H1 (cell line): ENCODE results near the gene PHYH. TPM values are rescaled to one million over a fixed set of nuclear protein-coding genes. Genes with fewer than 3 reads are reported as not detected.

Experiments used
- CTCF ChIA-PET: fragments of 300-600 bp; sonication (Branson Sonifier 250); formaldehyde crosslinking; loops from one replicate; lab custom pipeline; 2021; ENCODE audit not compliant: partially characterized antibody; lab: Charles Lee
- POLR2A ChIA-PET: fragments of 300-600 bp; sonication (Branson Sonifier 250); formaldehyde crosslinking; loops from one replicate; lab custom pipeline; 2021; ENCODE audit warnings: inconsistent platforms; ENCODE audit not compliant: partially characterized antibody; lab: Charles Lee
- DNase-seq, 2 experiments: peaks; one replicate each; pipeline versions ENCODE4 v3.0.0 to v3.0.0-alpha.2; 2010 to 2022; ENCODE audit warnings: low spot score in 2 of 2, low read depth in 1 of 2, mixed read lengths in 1 of 2
- FAIRE-seq: peaks from 2 replicates; lab custom pipeline; 2011; peaks lifted over from hg19 to GRCh38; lab: Jason Lieb, UNC
- H2AFZ ChIP-seq: 2 replicates; pipeline ENCODE4 v1.8.1; 2012; ENCODE audit warnings: low read length, inconsistent platforms
- H2AK5ac ChIP-seq: 2 replicates; pipeline ENCODE4 v1.6.1; 2013; ENCODE audit warnings: low read depth, low read length
- H2BK120ac ChIP-seq: replicated peaks from 2 replicates; pipeline ENCODE3; 2013; ENCODE audit warnings: low read depth, low read length, inconsistent platforms
- H2BK12ac ChIP-seq: 2 replicates; pipeline ENCODE4 v1.6.1; 2013; ENCODE audit warnings: low read depth, low read length
- H2BK15ac ChIP-seq: 2 replicates; pipeline ENCODE4 v1.6.1; 2013; ENCODE audit warnings: low read length
- H2BK20ac ChIP-seq: 2 replicates; pipeline ENCODE4 v1.6.1; 2013; ENCODE audit warnings: low read length
- H2BK5ac ChIP-seq: 2 replicates; pipeline ENCODE4 v1.6.1; 2013; ENCODE audit warnings: low read depth, low read length
- H3K14ac ChIP-seq: 2 replicates; pipeline ENCODE4 v1.6.1; 2013; ENCODE audit warnings: inconsistent platforms; ENCODE audit not compliant: insufficient read length
- H3K18ac ChIP-seq: 2 replicates; pipeline ENCODE4 v1.6.1; 2013; ENCODE audit warnings: low read length; ENCODE audit errors: extremely low read depth
- H3K23ac ChIP-seq: 2 replicates; pipeline ENCODE4 v1.6.1; 2013; ENCODE audit warnings: inconsistent platforms; ENCODE audit not compliant: insufficient read length
- H3K23me2 ChIP-seq: 2 replicates; pipeline ENCODE4 v1.6.1; 2013; ENCODE audit warnings: low read depth, low read length
- H3K27ac ChIP-seq: 2 replicates; pipeline ENCODE4 v1.6.1; 2011; ENCODE audit warnings: low read depth, low read length, inconsistent platforms
- H3K27me3 ChIP-seq, 4 experiments: replicated peaks in 1 of 4; 1 replicate in 1 of 4; 2 replicates in 3 of 4; pipeline versions ENCODE4 v1.6.1 to v1.8.1; 2011 to 2013; ENCODE audit warnings: low read length in 3 of 4, mild to moderate bottlenecking in 3 of 4, inconsistent platforms in 2 of 4, mixed read lengths in 2 of 4, moderate library complexity in 1 of 4; ENCODE audit not compliant: control insufficient read depth in 3 of 4, insufficient read depth in 3 of 4; ENCODE audit errors: extremely low read depth in 1 of 4
- H3K36me3 ChIP-seq, 4 experiments: 2 replicates each; pipeline versions ENCODE4 v1.6.1 to v1.8.1; 2011 to 2013; ENCODE audit warnings: mild to moderate bottlenecking in 4 of 4, low read length in 3 of 4, moderate library complexity in 2 of 4, control low read depth in 1 of 4, inconsistent platforms in 1 of 4; ENCODE audit not compliant: insufficient read depth in 4 of 4, control insufficient read depth in 2 of 4
- H3K4ac ChIP-seq: replicated peaks from 2 replicates; pipeline ENCODE3; 2013; ENCODE audit warnings: low read length, low read depth, mixed read lengths, inconsistent platforms; ENCODE audit not compliant: insufficient read length
- H3K4me1 ChIP-seq, 4 experiments: replicated peaks in 1 of 4; 1 replicate in 1 of 4; 2 replicates in 3 of 4; pipeline versions ENCODE4 v1.6.1 to v1.8.1; 2011 to 2013; ENCODE audit warnings: low read length in 3 of 4, inconsistent platforms in 2 of 4, mixed read lengths in 1 of 4; ENCODE audit not compliant: insufficient read depth in 4 of 4, control insufficient read depth in 3 of 4
- H3K4me2 ChIP-seq, 2 experiments: 2 replicates each; pipeline versions ENCODE4 v1.6.1 to v1.8.1; 2011 to 2013; ENCODE audit warnings: low read depth in 2 of 2, low read length in 2 of 2, control low read depth in 1 of 2, inconsistent platforms in 1 of 2, mild to moderate bottlenecking in 1 of 2; ENCODE audit not compliant: insufficient read depth in 1 of 2
- H3K4me3 ChIP-seq, 4 experiments: fragments of 200-600, 300-600 bp in 1 of 4; sonication (generic), shearing (Covaris generic), sonication (Bioruptor Twin) in 1 of 4; 2 replicates each; pipeline versions ENCODE4 v1.5.1 to v1.8.1; 2011 to 2016; ENCODE audit warnings: low read length in 4 of 4, low read depth in 3 of 4, control low read depth in 2 of 4, inconsistent platforms in 2 of 4, mild to moderate bottlenecking in 2 of 4, mixed read lengths in 1 of 4, moderate library complexity in 1 of 4; ENCODE audit not compliant: insufficient read depth in 2 of 4; ENCODE audit errors: extremely low read depth in 1 of 4
- H3K56ac ChIP-seq: replicated peaks from 2 replicates; pipeline ENCODE3; 2013; ENCODE audit warnings: low read depth, mild to moderate bottlenecking, mixed read lengths, low read length, inconsistent platforms; ENCODE audit not compliant: insufficient read length
- H3K79me1 ChIP-seq: 2 replicates; pipeline ENCODE4 v1.6.1; 2013; ENCODE audit warnings: low read depth, low read length, control low read depth
- H3K79me2 ChIP-seq, 2 experiments: 2 replicates each; pipeline versions ENCODE4 v1.6.1 to v1.8.1; 2012 to 2013; ENCODE audit warnings: low read length in 2 of 2, mild to moderate bottlenecking in 2 of 2, inconsistent platforms in 1 of 2; ENCODE audit not compliant: insufficient read depth in 2 of 2, control insufficient read depth in 1 of 2
- H3K9ac ChIP-seq, 4 experiments: replicated peaks in 1 of 4; 1 replicate in 1 of 4; 2 replicates in 3 of 4; pipeline versions ENCODE4 v1.6.1 to v1.8.1; 2011 to 2013; ENCODE audit warnings: low read depth in 3 of 4, low read length in 3 of 4, control low read depth in 2 of 4, mild to moderate bottlenecking in 2 of 4, moderate library complexity in 2 of 4, inconsistent platforms in 1 of 4; ENCODE audit errors: extremely low read depth in 1 of 4
- H3K9me3 ChIP-seq, 2 experiments: 2 replicates each; pipeline versions ENCODE4 v1.6.1 to v1.8.1; 2012 to 2013; ENCODE audit warnings: mild to moderate bottlenecking in 2 of 2, moderate library complexity in 2 of 2, control low read depth in 1 of 2, inconsistent platforms in 1 of 2, low read depth in 1 of 2, low read length in 1 of 2, mixed read lengths in 1 of 2; ENCODE audit not compliant: insufficient read depth in 2 of 2
- H4K20me1 ChIP-seq, 2 experiments: replicated peaks in 1 of 2; 2 replicates each; pipeline versions ENCODE3 to v1.8.1; 2011 to 2013; ENCODE audit warnings: inconsistent platforms in 2 of 2, low read length in 2 of 2, mild to moderate bottlenecking in 1 of 2; ENCODE audit not compliant: insufficient read depth in 2 of 2, control insufficient read depth in 1 of 2
- H4K5ac ChIP-seq: 2 replicates; pipeline ENCODE4 v1.6.1; 2013; ENCODE audit warnings: low read length, low read depth, mixed read lengths, inconsistent platforms; ENCODE audit not compliant: insufficient read length
- H4K8ac ChIP-seq: 2 replicates; pipeline ENCODE4 v1.8.0; 2013; ENCODE audit warnings: mild to moderate bottlenecking, moderate library complexity, low read length, inconsistent platforms; ENCODE audit not compliant: insufficient read depth; ENCODE audit errors: extremely low read depth
- H4K91ac ChIP-seq: replicated peaks from 2 replicates; pipeline ENCODE3; 2013; ENCODE audit warnings: low read length, mixed read lengths, inconsistent platforms; ENCODE audit not compliant: insufficient read length
- TCF12 ChIP-seq: IDR thresholded peaks from 2 replicates; pipeline ENCODE4 v1.6.1; 2011; ENCODE audit warnings: low read depth, mild to moderate bottlenecking, low read length
- WGBS, 2 experiments: shearing (Covaris generic) in 1 of 2; methylation state at CpG; one replicate each; pipeline versions ENCODE4 v1.1.6 to v1.1.7; 2013 to 2015; ENCODE audit warnings: low lambda C conversion rate in 2 of 2, mixed read lengths in 2 of 2, inconsistent platforms in 1 of 2, low coverage in 1 of 2, missing lambda C conversion rate in 1 of 2; ENCODE audit not compliant: insufficient replicate concordance in 2 of 2, insufficient coverage in 1 of 2, insufficient read length in 1 of 2; ENCODE audit errors: extremely low coverage in 1 of 2, missing lambda C conversion rate in 1 of 2; 5-methylcytosine and 5-hydroxymethylcytosine counted together
- polyA plus RNA-seq, 7 experiments: library from polyadenylated mRNA; depleted of rRNA in 3 of 7; stranded (reverse) in 5 of 7; unstranded in 2 of 7; fragments of >200 nt in 5 of 7; fragments of 200-250 nt in 2 of 7; gene quantifications; 1 replicate in 5 of 7; 2 replicates in 1 of 7; 4 replicates in 1 of 7; pipeline versions ENCODE4 v1.2.1 to v1.2.3, GENCODE V29; 2011 to 2013; ENCODE audit warnings: missing spikeins in 2 of 7, mixed read lengths in 2 of 7
- total RNA-seq: library from RNA; stranded (reverse); fragmentation: NEBNext Ultra II Directional; extraction: Animal tissue kit (Norgen Biotek cat#: 25700); gene quantifications from 2 replicates; pipeline ENCODE4 v1.2.1, GENCODE V29; 2021

PHYH gene
- total and polyA plus RNA-seq, 2 of the 8 experiments (the other 6 are each of a cell fraction or from before 2014, with no cell fraction given) = 22.0 to 22.7 TPM

DNA sequence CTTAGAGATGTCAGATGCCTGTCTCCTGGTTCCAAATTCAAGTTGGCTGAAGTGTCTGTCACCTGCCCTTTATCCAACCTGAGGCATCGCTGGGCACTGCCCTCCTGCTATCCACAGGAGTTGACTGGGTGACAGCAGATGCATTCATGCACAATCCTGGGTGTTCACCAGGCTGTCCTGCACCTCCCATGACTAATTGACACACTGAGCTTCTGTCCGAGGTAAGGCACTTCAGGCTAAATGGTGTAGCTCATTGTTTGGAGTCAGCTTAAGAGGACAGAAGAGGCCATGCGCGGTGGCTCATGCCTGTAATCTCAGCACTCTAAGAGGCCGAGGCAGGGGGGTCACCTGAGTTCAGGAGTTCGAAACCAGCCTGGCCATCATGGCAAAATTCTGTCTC, 68.1 kb downstream of the PHYH start:
- H3K4ac ChIP-seq = no peak overlapping the region
- H4K91ac ChIP-seq = no peak overlapping the region
- ChIA-PET POLR2A (interaction anchor here (1.7 to 1.8 kb wide), 2 partner anchors 17 to 118 kb away, joined by 3 to 5 read pairs; no protein-coding TSS in a partner anchor), CTCF (interaction anchor here (0.7 to 3.6 kb wide), 4 partner anchors 11 to 40 kb away, joined by 3 to 15 read pairs (median 3); no protein-coding TSS in a partner anchor)
- H3K27ac ChIP-seq = no peak overlapping the region
- no peaks in the 10 kb centered on the region for H3K79me1 ChIP-seq
- no peak overlapping the region for H2BK15ac ChIP-seq
- H3K56ac ChIP-seq = no peak overlapping the region
- peaks cover 4 to 20% (median 10%) of the 10 kb centered on the region in 4 experiments for H3K4me1 ChIP-seq
- no peaks in the 10 kb centered on the region for H3K79me2 ChIP-seq
- no peaks in the 10 kb centered on the region for H3K9me3 ChIP-seq
- H2BK20ac ChIP-seq = no peak overlapping the region
- H3K18ac ChIP-seq = no peak overlapping the region
- H3K9ac ChIP-seq = no peak overlapping the region
- no peak overlapping the region for H3K4me2 ChIP-seq
- no peak overlapping the region for H2BK5ac ChIP-seq
- no peaks in the 10 kb centered on the region for H3K36me3 ChIP-seq
- 85% methylated on average over 6 of the region's 6 CpGs; no CpG with 5 or more reads in 1 of the 2 experiments for whole genome bisulfite sequencing, 2 experiments
- H4K5ac ChIP-seq = no peak overlapping the region
- no peaks in the 10 kb centered on the region for H4K20me1 ChIP-seq
- no peaks in the 10 kb centered on the region for H3K27me3 ChIP-seq
- no peak overlapping the region for H2BK12ac ChIP-seq
- no peak overlapping the region for H4K8ac ChIP-seq
- no peak for TF ChIP-seq TCF12
- no peak overlapping the region for H2AFZ ChIP-seq
- no peak overlapping the region for H3K14ac ChIP-seq
- peaks cover 2% of the 10 kb centered on the region; the same call in 1 of the 2 replicates for H3K23me2 ChIP-seq
- peak overlapping the region; percentile 77; the same call in 1 of the 2 replicates for H2AK5ac ChIP-seq
- no peak overlapping the region for H3K23ac ChIP-seq
- DNase-seq (no peak), FAIRE-seq (no peak)
- H3K4me3 ChIP-seq = no peak overlapping the region
- H2BK120ac ChIP-seq = no peak overlapping the region
